T-cell (primary cell): Measurements from ENCODE around the gene RAB10. TPM values are rescaled to one million over a fixed set of nuclear protein-coding genes. Genes with fewer than 3 reads are reported as not detected.

Experiments
- ATAC-seq, 4 experiments: fragments of 200-7000 bp in 3 of 4; fragments of 150-1000 bp in 1 of 4; cut with Tn5 transposase; replicated peaks in 1 of 4; 1 replicate in 3 of 4; 2 replicates in 1 of 4; pipeline ENCODE4 v1.10.0; 2021; ENCODE audit warnings: moderate library complexity in 3 of 4, mild to moderate bottlenecking in 2 of 4, moderate number of reproducible peaks in 1 of 4
- CTCF ChIA-PET, 2 donors: fragments of 300-600 bp; sonication (Branson Sonifier 250); formaldehyde crosslinking; loops; one replicate each; lab custom pipeline; 2022; ENCODE audit warnings: antibody characterized with exemption in 2 of 2; lab: Charles Lee
- POLR2A ChIA-PET, 2 donors: fragments of 300-600 bp; sonication (Branson Sonifier 250); formaldehyde crosslinking; loops; one replicate each; lab custom pipeline; 2022; ENCODE audit warnings: antibody characterized with exemption in 2 of 2; lab: Charles Lee
- DNase-seq, 35 experiments: peaks; one replicate each; pipeline versions ENCODE4 v3.0.0 to v3.0.0-alpha.2; 2013 to 2023
- H3K27ac ChIP-seq: one replicate; pipeline ENCODE4 v1.5.1; 2013; ENCODE audit warnings: low read length
- H3K27me3 ChIP-seq, 2 experiments: replicated peaks in 1 of 2; 1 replicate in 1 of 2; 2 replicates in 1 of 2; pipeline versions ENCODE4 v1.6.1 to v1.7.0; 2013; ENCODE audit warnings: low read length in 1 of 2, mixed read lengths in 1 of 2; ENCODE audit not compliant: control insufficient read depth in 2 of 2, insufficient read depth in 2 of 2; ENCODE audit errors: extremely low read depth in 1 of 2
- H3K36me3 ChIP-seq, 2 donors: 1 replicate in 1 of 2; 2 replicates in 1 of 2; pipeline versions ENCODE4 v1.6.1 to v1.7.0; 2013; ENCODE audit warnings: low read length in 1 of 2; ENCODE audit not compliant: control insufficient read depth in 2 of 2, insufficient read depth in 1 of 2; ENCODE audit errors: extremely low read depth in 1 of 2
- H3K4me1 ChIP-seq, 2 experiments: 1 replicate in 1 of 2; 2 replicates in 1 of 2; pipeline versions ENCODE4 v1.6.1 to v1.7.0; 2013; ENCODE audit warnings: low read length in 2 of 2, mixed read lengths in 1 of 2; ENCODE audit not compliant: insufficient read depth in 2 of 2, control insufficient read depth in 1 of 2; ENCODE audit errors: extremely low read depth in 1 of 2
- H3K4me3 ChIP-seq, 2 donors: 1 replicate in 1 of 2; 2 replicates in 1 of 2; pipeline versions ENCODE4 v1.5.1 to v1.7.0; 2013; ENCODE audit warnings: mild to moderate bottlenecking in 2 of 2, low read length in 1 of 2, moderate library complexity in 1 of 2; ENCODE audit not compliant: control insufficient read depth in 1 of 2; ENCODE audit errors: extremely low read depth in 1 of 2
- H3K9me3 ChIP-seq: 2 replicates; pipeline ENCODE4 v1.7.0; 2013
- H3K27ac Mint-ChIP-seq, 2 donors: one replicate each; pipeline ENCODE4 v1.8.0; 2020 to 2021; ENCODE audit warnings: mild to moderate bottlenecking in 2 of 2, mixed read lengths in 2 of 2
- H3K27me3 Mint-ChIP-seq, 2 donors: one replicate each; pipeline ENCODE4 v1.8.0; 2021 to 2022; ENCODE audit warnings: mixed read lengths in 2 of 2
- H3K36me3 Mint-ChIP-seq: one replicate; pipeline ENCODE4 v1.8.0; 2021; ENCODE audit warnings: mixed read lengths
- H3K4me1 Mint-ChIP-seq, 3 donors: one replicate each; pipeline ENCODE4 v1.8.0; 2020 to 2022; ENCODE audit warnings: mixed read lengths in 3 of 3, mild to moderate bottlenecking in 1 of 3
- H3K4me3 Mint-ChIP-seq, 3 donors: one replicate each; pipeline ENCODE4 v1.8.0; 2020 to 2022; ENCODE audit warnings: mild to moderate bottlenecking in 3 of 3, mixed read lengths in 3 of 3, moderate library complexity in 3 of 3
- H3K9me3 Mint-ChIP-seq, 3 donors: one replicate each; pipeline ENCODE4 v1.8.0; 2020 to 2022; ENCODE audit warnings: mixed read lengths in 3 of 3
- WGBS: methylation state at CpG from one replicate; pipeline ENCODE4 v1.1.5; 2013; ENCODE audit warnings: missing lambda C conversion rate; ENCODE audit not compliant: insufficient coverage; 5-methylcytosine and 5-hydroxymethylcytosine counted together
- total RNA-seq, 35 experiments: library from RNA in 6 of 35; stranded (reverse) in 6 of 35; fragments of 120-200 nt in 1 of 35; gene quantifications; one replicate each; pipeline versions ENCODE4 v1.2.1 to v1.2.4 and lab custom pipeline; 2013 to 2026

The RAB10 gene
- total RNA-seq, 5 donors from 2014 or later (not counting 1 experiment from before 2014, with no cell fraction given): 35.0 to 78.7 (median 71.2) TPM

DNA sequence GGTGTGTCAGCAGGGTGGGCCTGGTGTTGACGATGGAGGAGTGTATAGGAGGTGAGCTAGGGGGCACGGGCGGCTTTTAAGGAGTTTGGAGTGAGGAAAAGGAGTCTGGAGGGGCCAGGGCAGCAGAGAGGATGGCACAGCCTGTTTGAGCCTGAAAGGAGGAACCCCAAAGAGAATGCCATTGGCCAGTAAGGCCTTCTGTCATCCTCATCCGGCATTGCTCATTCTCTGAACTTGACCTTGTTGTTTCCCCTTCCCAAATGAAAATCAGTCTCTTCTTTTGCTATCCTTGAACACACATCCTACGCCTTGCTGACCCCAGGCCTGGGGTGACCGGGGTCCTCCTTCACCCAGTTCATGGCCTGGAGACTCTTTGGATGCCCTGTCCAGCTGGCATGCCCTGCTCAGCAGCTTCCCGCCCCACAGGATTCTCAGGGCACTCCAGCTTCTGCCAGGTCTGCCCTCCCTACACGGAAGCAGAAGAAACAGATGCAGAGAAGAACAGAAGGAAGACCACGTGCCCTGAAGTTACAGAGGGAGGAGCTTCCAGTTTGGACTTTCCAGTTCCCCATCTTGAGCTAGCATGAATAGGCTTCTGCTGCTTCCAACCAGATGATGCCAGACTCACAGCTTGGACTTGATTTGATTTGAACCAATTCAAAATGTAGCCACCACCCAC lies 31.1 kb upstream of the RAB10 start:
- DNase-seq: no peak
- no peak for ATAC-seq
- no peaks in the 10 kb centered on the region for H3K9me3 Mint-ChIP-seq
- no peaks in the 10 kb centered on the region for H3K36me3 ChIP-seq
- H3K4me1 ChIP-seq: no peaks in the 10 kb centered on the region
- no peak overlapping the region for H3K27ac Mint-ChIP-seq
- peaks cover 0 to 2% of the 10 kb centered on the region in 2 donors for H3K27me3 Mint-ChIP-seq
- H3K27me3 ChIP-seq: peaks cover 0 to 9% of the 10 kb centered on the region in 2 experiments
- no peak overlapping the region for H3K4me3 ChIP-seq
- H3K27ac ChIP-seq: no peak overlapping the region
- H3K4me1 Mint-ChIP-seq: no peaks in the 10 kb centered on the region
- H3K9me3 ChIP-seq: no peaks in the 10 kb centered on the region
- ChIA-PET CTCF (interaction anchor here in 1 of 2 donors (0.7 kb wide), 1 partner anchor 373 kb away, joined by 3 read pairs; no protein-coding TSS in a partner anchor), POLR2A (interaction anchor here in 1 of 2 donors (0.6 kb wide), 1 partner anchor 20 kb away, joined by 3 read pairs; no protein-coding TSS in a partner anchor)
- H3K36me3 Mint-ChIP-seq: no peaks in the 10 kb centered on the region
- 79% methylated on average over 8 of the region's 9 CpGs for WGBS
- no peak overlapping the region for H3K4me3 Mint-ChIP-seq

- Histone ChIP-seq H3K4me3 (no peak overlapping the region), H3K36me3 (no peaks in the 10 kb centered on the region), H3K4me1 (no peaks in the 10 kb centered on the region), H3K27ac (no peak overlapping the region), H3K9me3 (no peaks in the 10 kb centered on the region), H3K27me3 (no peaks in the 10 kb centered on the region)
- Mint-ChIP-seq H3K27ac (no peak overlapping the region), H3K27me3 (no peaks in the 10 kb centered on the region), H3K9me3 (peaks cover 0 to 6% (median 4%) of the 10 kb centered on the region in 3 donors), H3K4me3 (no peak overlapping the region), H3K4me1 (no peaks in the 10 kb centered on the region), H3K36me3 (no peaks in the 10 kb centered on the region)
- POLR2A ChIA-PET: no interaction called here
- ATAC-seq: no peak
- CTCF ChIA-PET: no interaction called here
- 88% methylated on average over 1 of the region's 1 CpG for WGBS
- no peak for DNase-seq
Measured at GRCh38 chr2:26008095-26008494, 25.8 kb upstream of the RAB10 start.

GRCh38 chr2:26008851-26009566 lies 24.9 kb upstream of the RAB10 start:
- CTCF ChIA-PET: interaction anchor here in 1 of 2 donors (0.7 kb wide), 1 partner anchor 66 kb away, joined by 3 read pairs; no protein-coding TSS in a partner anchor
- ATAC-seq (peak in 1 of 4 experiments; percentile 15), DNase-seq (peak in 6 of 35 experiments; percentile 2 to 32 (median 10))
- Mint-ChIP-seq H3K27me3 (no peaks in the 10 kb centered on the region), H3K9me3 (peaks cover 0 to 6% (median 4%) of the 10 kb centered on the region in 3 donors), H3K36me3 (no peaks in the 10 kb centered on the region), H3K27ac (no peak overlapping the region), H3K4me1 (no peaks in the 10 kb centered on the region), H3K4me3 (no peak overlapping the region)
- Histone ChIP-seq H3K27ac (no peak overlapping the region), H3K27me3 (no peaks in the 10 kb centered on the region), H3K4me1 (no peaks in the 10 kb centered on the region), H3K9me3 (no peaks in the 10 kb centered on the region), H3K4me3 (no peak overlapping the region), H3K36me3 (no peaks in the 10 kb centered on the region)
- POLR2A ChIA-PET: no interaction called here
- 57% methylated on average over 1 of the region's 2 CpGs for WGBS

DNA sequence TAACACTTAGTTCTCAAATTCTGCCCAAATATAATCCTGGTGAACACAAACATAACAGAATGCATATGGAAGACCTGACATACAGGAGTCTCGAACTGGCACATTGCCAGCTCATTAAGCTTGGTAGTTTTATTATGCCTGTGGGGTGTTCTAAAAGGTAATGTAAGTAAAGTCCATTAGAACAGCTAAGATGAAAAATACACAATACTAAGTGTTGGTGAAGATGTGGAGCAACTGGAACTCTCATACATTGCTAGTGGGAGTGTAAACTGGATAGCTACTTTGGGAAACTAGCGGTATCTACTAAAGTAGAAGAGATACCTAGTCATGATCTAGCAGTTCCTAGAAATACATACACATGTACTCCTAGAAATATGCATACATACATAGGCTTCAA lies 24.3 kb upstream of the RAB10 start:
- POLR2A ChIA-PET: no interaction called here
- H3K36me3 Mint-ChIP-seq: no peaks in the 10 kb centered on the region
- H3K4me1 Mint-ChIP-seq: no peaks in the 10 kb centered on the region
- no peaks in the 10 kb centered on the region for H3K27me3 Mint-ChIP-seq
- no peak overlapping the region for H3K4me3 ChIP-seq
- no peak overlapping the region for H3K4me3 Mint-ChIP-seq
- ATAC-seq (no peak), DNase-seq (no peak)
- no peak overlapping the region for H3K27ac ChIP-seq
- no peaks in the 10 kb centered on the region for H3K27me3 ChIP-seq
- CTCF ChIA-PET: no interaction called here
- no CpG with 5 or more reads among the region's 2 CpGs for WGBS
- no peaks in the 10 kb centered on the region for H3K4me1 ChIP-seq
- H3K27ac Mint-ChIP-seq: no peak overlapping the region
- H3K36me3 ChIP-seq: no peaks in the 10 kb centered on the region
- no peaks in the 10 kb centered on the region for H3K9me3 ChIP-seq
- H3K9me3 Mint-ChIP-seq: peaks cover 0 to 6% (median 4%) of the 10 kb centered on the region in 3 donors

GRCh38 chr2:26010943-26011342 lies 22.9 kb upstream of the RAB10 start:
- Mint-ChIP-seq H3K9me3 (peaks cover 0 to 6% (median 4%) of the 10 kb centered on the region in 3 donors), H3K4me3 (no peak overlapping the region), H3K36me3 (no peaks in the 10 kb centered on the region), H3K27me3 (no peaks in the 10 kb centered on the region), H3K27ac (no peak overlapping the region), H3K4me1 (no peaks in the 10 kb centered on the region)
- Histone ChIP-seq H3K4me1 (no peaks in the 10 kb centered on the region), H3K4me3 (no peak overlapping the region), H3K27me3 (no peaks in the 10 kb centered on the region), H3K27ac (no peak overlapping the region), H3K36me3 (no peaks in the 10 kb centered on the region), H3K9me3 (no peaks in the 10 kb centered on the region)
- no peak for ATAC-seq
- no peak for DNase-seq
- ChIA-PET CTCF (no interaction called here), POLR2A (no interaction called here)
- 86% methylated on average over 2 of the region's 3 CpGs for WGBS

DNA sequence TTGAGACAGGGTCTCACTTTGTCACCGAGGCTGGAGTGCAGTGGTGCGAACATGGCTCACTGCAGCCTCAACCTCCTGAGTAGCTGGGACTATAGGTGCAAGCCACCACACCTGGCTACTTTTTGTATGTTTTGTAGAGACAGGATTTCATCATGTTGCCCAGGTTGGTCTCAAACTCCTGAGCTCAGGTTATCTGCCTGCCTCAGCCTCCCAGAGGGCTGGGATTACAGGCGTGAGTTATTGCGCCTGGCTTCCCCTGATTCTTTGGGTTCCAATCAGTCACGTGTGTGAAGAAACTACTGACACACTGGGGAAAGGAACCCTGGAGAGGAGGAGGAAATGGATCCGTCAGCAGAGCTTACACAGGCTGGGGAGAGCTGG lies 22.3 kb upstream of the RAB10 start:
- no peaks in the 10 kb centered on the region for H3K4me1 Mint-ChIP-seq
- no peak overlapping the region for H3K27ac Mint-ChIP-seq
- peaks cover 0 to 6% (median 4%) of the 10 kb centered on the region in 3 donors for H3K9me3 Mint-ChIP-seq
- no peaks in the 10 kb centered on the region for H3K9me3 ChIP-seq
- no peak for DNase-seq
- no peak for ATAC-seq
- no peaks in the 10 kb centered on the region for H3K36me3 ChIP-seq
- H3K36me3 Mint-ChIP-seq: no peaks in the 10 kb centered on the region
- H3K27ac ChIP-seq: no peak overlapping the region
- H3K4me3 Mint-ChIP-seq: no peak overlapping the region
- WGBS: 72% methylated on average over 5 of the region's 6 CpGs
- no peaks in the 10 kb centered on the region for H3K27me3 Mint-ChIP-seq
- H3K27me3 ChIP-seq: no peaks in the 10 kb centered on the region
- ChIA-PET CTCF (no interaction called here), POLR2A (no interaction called here)
- H3K4me3 ChIP-seq: no peak overlapping the region
- no peaks in the 10 kb centered on the region for H3K4me1 ChIP-seq
